ENCODE results near the gene GPHN. TPM values are rescaled to one million over a fixed set of nuclear protein-coding genes. Genes with fewer than 3 reads are reported as not detected.

Gene GPHN
- total and polyA plus RNA-seq, 5 experiments from 2014 or later: 2.9 to 12.1 (median 4.2) TPM

DNA sequence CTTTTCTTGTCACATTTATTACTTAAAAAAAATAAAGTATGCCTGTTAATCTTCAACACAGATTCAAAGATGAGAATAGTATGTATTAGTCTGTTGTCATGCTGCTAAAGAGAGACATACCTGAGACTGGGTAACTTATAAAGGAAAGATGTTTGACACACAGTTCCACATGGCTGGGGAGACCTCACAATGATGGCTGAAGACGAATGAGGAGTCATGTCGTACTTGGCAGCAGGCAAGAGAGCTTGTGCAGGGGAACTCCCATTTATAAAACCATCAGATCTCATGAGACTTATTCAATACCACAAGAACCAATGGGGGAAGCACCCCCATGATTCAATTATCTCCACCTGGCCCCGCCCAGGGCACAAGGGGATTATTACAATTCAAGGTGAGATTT lies 345.4 kb downstream of the GPHN start:
- ATAC-seq (no peak), DNase-seq (no peak)
- H3K27me3 Mint-ChIP-seq: no peaks in the 10 kb centered on the region
- H3K4me1 Mint-ChIP-seq: peaks cover 0 to 3% (median 0%) of the 10 kb centered on the region in 4 donors
- POLR2A ChIA-PET: no interaction called here
- no peak overlapping the region for H3K4me3 Mint-ChIP-seq
- H3K27ac Mint-ChIP-seq: no peak overlapping the region
- peaks cover 10 to 42% (median 13%) of the 10 kb centered on the region in 3 donors for H3K36me3 Mint-ChIP-seq
- peaks cover 0 to 22% (median 7%) of the 10 kb centered on the region in 9 donors for H3K9me3 Mint-ChIP-seq

DNA sequence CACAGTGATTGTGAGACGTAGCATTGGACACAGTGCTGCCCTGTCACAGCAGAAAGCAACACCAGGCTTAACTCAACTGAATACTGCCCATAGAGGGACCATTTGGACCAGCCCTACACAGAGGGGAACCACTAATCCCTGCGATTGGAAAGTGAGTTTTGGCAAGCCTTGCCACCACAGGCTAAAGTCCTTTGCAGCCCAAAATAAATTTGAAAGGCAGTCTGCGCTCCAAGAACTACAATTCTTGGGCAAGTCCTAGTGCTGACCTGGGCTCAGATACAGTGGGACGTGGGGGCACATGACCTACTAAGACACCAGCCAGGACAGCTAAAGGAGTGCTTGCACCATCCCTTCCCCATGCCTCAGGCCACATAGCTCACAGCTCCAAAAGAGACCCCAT lies 349.9 kb downstream of the GPHN start:
- H3K4me3 Mint-ChIP-seq: no peak overlapping the region
- peaks cover 6 to 49% (median 39%) of the 10 kb centered on the region in 3 donors for H3K36me3 Mint-ChIP-seq
- no peaks in the 10 kb centered on the region for H3K4me1 Mint-ChIP-seq
- DNase-seq (no peak), ATAC-seq (no peak)
- H3K27ac Mint-ChIP-seq: no peak overlapping the region
- H3K27me3 Mint-ChIP-seq: no peaks in the 10 kb centered on the region
- POLR2A ChIA-PET: no interaction called here
- peaks cover 12 to 40% (median 30%) of the 10 kb centered on the region in 9 donors for H3K9me3 Mint-ChIP-seq

DNA sequence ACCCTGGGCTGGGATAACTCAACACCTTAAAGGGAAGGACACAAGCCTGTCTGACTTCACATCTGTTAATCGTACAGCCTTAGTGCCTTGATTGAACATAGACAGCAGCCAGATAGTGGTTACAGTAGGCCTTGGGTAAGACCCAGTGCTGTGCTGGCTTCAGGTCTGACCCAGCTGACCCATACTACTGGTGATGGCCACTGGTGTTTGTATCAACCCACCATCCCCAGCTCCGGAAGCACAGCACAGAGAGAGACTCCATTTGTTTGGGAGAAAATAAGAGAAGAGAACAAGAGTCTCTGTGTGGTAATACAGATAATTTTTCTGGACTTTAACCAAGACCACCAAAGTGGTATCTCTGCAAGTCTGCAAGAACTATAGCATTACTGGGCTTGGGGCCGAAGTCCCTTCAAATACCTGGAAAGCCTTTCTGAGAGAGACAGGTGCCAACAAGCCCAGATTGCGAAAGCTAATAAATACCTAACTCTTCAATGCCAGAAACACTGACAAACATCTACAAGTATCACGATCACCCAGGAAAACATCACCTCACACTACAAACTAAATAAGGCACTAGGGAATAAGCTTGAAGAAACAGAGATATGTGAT lies 351.2 kb downstream of the GPHN start:
- no peak for DNase-seq
- H3K27me3 Mint-ChIP-seq: no peaks in the 10 kb centered on the region
- H3K36me3 Mint-ChIP-seq: peaks cover 6 to 45% (median 38%) of the 10 kb centered on the region in 3 donors
- ATAC-seq: no peak
- no peak overlapping the region for H3K27ac Mint-ChIP-seq
- POLR2A ChIA-PET: no interaction called here
- H3K4me1 Mint-ChIP-seq: no peaks in the 10 kb centered on the region
- no peak overlapping the region for H3K4me3 Mint-ChIP-seq
- peaks cover 12 to 50% (median 28%) of the 10 kb centered on the region in 9 donors for H3K9me3 Mint-ChIP-seq

DNA sequence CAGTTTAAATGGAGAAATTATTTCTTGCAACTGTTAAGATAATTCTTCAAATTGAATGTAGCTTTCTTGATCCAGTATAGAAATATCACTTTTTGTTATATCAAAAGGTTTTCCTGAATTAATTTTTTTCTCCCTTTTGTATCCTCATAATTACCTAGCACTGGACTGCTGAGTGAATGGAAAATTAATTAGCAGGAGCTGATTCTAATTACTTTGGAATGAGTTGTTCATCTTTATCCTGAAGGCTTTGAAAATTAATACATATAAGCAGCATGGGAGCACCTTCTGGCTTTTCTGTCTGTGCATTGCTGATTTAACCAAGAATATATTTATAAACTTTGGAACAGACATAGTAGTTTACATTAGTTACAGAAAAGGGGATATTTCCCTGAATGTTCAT lies 373.6 kb downstream of the GPHN start:
- ATAC-seq: no peak
- H3K4me1 Mint-ChIP-seq: no peaks in the 10 kb centered on the region
- POLR2A ChIA-PET: no interaction called here
- H3K4me3 Mint-ChIP-seq: no peak overlapping the region
- peaks cover 23 to 58% (median 50%) of the 10 kb centered on the region in 3 donors for H3K36me3 Mint-ChIP-seq
- H3K27me3 Mint-ChIP-seq: no peaks in the 10 kb centered on the region
- no peak overlapping the region for H3K27ac Mint-ChIP-seq
- H3K9me3 Mint-ChIP-seq: peaks cover 2 to 58% (median 25%) of the 10 kb centered on the region in 9 donors
- DNase-seq: no peak

DNA sequence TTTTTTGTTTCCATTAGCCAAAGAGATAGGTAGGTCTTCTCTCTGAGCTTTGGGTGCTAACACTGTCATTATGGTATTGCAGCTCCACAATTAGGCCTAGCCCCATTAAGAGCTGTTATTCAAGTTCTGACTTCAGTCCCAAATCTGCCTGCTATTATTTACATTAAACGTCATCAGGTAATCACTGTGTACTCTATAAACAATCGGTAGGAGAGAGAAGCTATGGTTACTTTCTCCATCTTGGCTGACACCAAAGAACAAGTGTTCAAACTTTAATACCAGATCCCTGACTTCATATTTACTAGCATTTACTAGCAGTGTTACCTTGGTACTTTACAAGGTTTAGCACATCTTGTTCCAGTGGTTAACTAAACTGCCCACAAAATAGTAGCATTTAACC lies 376.2 kb downstream of the GPHN start:
- H3K27me3 Mint-ChIP-seq: no peaks in the 10 kb centered on the region
- H3K36me3 Mint-ChIP-seq: peaks cover 26 to 63% (median 55%) of the 10 kb centered on the region in 3 donors
- DNase-seq (no peak), ATAC-seq (no peak)
- no peak overlapping the region for H3K4me3 Mint-ChIP-seq
- H3K4me1 Mint-ChIP-seq: no peaks in the 10 kb centered on the region
- POLR2A ChIA-PET: no interaction called here
- peaks cover 10 to 57% (median 27%) of the 10 kb centered on the region in 9 donors for H3K9me3 Mint-ChIP-seq
- H3K27ac Mint-ChIP-seq: no peak overlapping the region

DNA sequence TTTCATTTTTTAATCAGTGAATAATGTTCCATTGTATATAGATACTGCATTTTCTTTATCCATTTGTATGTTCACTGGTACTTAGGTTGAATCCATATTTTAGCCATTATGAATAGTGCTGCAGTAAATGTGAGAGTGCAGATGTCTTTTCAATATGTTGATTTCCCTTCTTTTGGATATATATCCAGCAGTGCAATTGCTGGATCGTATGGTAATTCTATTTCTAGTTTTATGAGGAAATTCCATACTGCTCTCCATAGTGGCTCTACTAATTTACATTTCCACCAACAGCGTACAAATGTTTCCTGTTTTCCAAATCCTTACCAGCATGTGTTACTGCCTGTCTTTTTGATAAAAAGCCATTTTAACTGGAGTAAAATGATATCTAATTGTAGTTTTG lies 392.8 kb downstream of the GPHN start:
- H3K4me3 Mint-ChIP-seq: no peak overlapping the region
- H3K27me3 Mint-ChIP-seq: no peaks in the 10 kb centered on the region
- no peak overlapping the region for H3K27ac Mint-ChIP-seq
- POLR2A ChIA-PET: no interaction called here
- peaks cover 7 to 37% (median 21%) of the 10 kb centered on the region in 3 donors for H3K36me3 Mint-ChIP-seq
- no peak for ATAC-seq
- DNase-seq: no peak
- H3K9me3 Mint-ChIP-seq: peaks cover 12 to 51% (median 25%) of the 10 kb centered on the region in 9 donors
- H3K4me1 Mint-ChIP-seq: no peaks in the 10 kb centered on the region

DNA sequence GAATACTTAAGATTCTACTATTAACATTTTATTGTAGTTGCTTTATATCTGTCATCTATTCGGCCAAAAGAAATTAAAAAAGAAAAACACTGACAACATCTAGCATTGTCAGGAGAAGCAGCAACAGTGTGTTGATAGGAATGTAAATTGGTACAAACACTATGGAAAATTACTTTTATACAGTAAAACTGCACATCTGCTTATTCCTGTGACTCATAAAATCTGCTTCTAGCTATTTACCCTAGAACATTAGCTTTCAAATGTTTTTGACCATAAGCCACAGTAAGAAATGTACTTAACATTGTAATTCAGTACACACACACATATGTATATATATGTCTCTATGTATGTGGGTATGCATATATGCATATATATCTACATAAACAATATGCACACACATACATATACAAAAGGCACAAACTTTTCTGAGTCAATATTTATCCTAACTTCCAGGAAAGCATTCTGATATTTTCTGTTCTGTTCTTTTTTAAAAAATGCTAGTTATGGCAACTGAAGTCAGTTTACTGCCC lies 402.4 kb downstream of the GPHN start:
- H3K27ac Mint-ChIP-seq: no peak overlapping the region

DNA sequence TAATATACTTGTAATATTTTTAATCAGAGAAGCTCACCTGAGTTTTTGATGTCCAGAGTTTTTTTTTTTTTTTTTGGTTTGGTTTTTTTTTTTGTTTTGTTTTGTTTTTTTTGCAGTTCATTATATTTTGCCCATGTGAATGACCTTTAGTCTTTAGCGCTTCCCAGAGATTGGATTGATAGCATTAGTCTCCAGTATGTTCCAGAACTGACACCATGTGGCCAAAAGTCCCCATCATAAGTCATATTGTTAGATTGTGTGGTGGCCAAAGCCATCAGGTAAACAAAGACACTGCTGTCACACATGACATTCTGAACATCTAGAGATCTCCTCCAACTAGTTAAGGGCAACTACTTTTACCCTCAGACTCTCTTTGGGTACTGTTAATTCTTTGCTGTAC lies 408.5 kb downstream of the GPHN start:
- ATAC-seq: no peak
- no peak for DNase-seq
- H3K36me3 Mint-ChIP-seq: peaks cover 21 to 45% (median 38%) of the 10 kb centered on the region in 3 donors
- peaks cover 0 to 11% (median 1%) of the 10 kb centered on the region in 9 donors for H3K9me3 Mint-ChIP-seq
- peaks cover 0 to 2% (median 0%) of the 10 kb centered on the region in 4 donors for H3K4me1 Mint-ChIP-seq
- H3K4me3 Mint-ChIP-seq: no peak overlapping the region
- no peak overlapping the region for H3K27ac Mint-ChIP-seq
- H3K27me3 Mint-ChIP-seq: no peaks in the 10 kb centered on the region
- POLR2A ChIA-PET: no interaction called here

More for the DNA sequence above, 402.4 kb downstream of the GPHN start:
- Mint-ChIP-seq H3K4me3 (no peak overlapping the region), H3K27me3 (no peaks in the 10 kb centered on the region), H3K4me1 (no peaks in the 10 kb centered on the region), H3K36me3 (peaks cover 0 to 2% (median 0%) of the 10 kb centered on the region in 3 donors), H3K9me3 (peaks cover 0 to 6% (median 2%) of the 10 kb centered on the region in 9 donors)
- POLR2A ChIA-PET: no interaction called here
- DNase-seq (no peak), ATAC-seq (no peak)

DNA sequence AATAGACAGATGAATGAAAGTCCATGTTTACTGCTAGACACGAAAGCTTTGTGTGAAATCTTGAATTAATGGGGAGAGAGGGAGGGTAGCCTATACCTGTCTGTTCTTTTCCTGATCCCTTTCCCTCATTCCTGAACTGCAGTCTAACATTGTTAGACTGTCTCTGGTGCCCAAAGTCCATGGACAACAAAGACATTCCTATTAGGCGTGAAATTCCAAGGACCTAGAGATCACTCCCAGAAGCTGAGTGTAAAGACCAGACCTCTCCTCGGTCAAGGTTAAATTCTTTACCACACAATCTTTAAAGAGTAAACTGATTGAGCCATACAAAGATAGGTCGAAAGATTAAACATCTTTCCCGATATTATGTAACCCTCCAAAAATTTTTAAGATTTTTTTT lies 410.6 kb downstream of the GPHN start:
- Mint-ChIP-seq H3K27me3 (no peaks in the 10 kb centered on the region), H3K27ac (no peak overlapping the region), H3K9me3 (peaks cover 0 to 11% (median 1%) of the 10 kb centered on the region in 9 donors), H3K4me1 (peaks cover 0 to 2% (median 0%) of the 10 kb centered on the region in 4 donors), H3K36me3 (peaks cover 21 to 58% (median 50%) of the 10 kb centered on the region in 3 donors), H3K4me3 (no peak overlapping the region)
- DNase-seq: no peak
- POLR2A ChIA-PET: no interaction called here
- no peak for ATAC-seq

DNA sequence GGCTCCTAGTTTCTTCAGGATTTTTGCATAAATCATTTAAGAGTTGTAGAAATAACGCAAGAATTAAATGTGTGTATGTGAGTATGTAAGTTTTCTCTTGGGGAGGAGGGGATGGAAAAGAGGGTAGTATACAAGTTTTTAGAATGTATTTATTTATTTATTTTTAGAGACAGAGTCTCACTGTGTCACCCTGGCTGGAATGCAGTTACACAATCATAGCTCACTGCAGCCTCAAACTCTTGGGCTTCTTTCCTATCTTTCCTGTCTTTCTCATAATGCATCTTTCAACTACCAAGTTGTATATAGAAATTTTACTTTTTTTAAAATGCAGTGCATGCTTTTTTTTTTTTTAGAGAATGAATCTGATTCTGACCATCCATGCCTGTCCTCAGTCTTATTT lies 412.2 kb downstream of the GPHN start:
- DNase-seq: no peak
- no peak overlapping the region for H3K27ac Mint-ChIP-seq
- no peak overlapping the region for H3K4me3 Mint-ChIP-seq
- peaks cover 0 to 2% (median 0%) of the 10 kb centered on the region in 4 donors for H3K4me1 Mint-ChIP-seq
- no peak for ATAC-seq
- POLR2A ChIA-PET: no interaction called here
- peaks cover 21 to 72% (median 63%) of the 10 kb centered on the region in 3 donors for H3K36me3 Mint-ChIP-seq
- peaks cover 0 to 11% (median 2%) of the 10 kb centered on the region in 9 donors for H3K9me3 Mint-ChIP-seq
- no peaks in the 10 kb centered on the region for H3K27me3 Mint-ChIP-seq

DNA sequence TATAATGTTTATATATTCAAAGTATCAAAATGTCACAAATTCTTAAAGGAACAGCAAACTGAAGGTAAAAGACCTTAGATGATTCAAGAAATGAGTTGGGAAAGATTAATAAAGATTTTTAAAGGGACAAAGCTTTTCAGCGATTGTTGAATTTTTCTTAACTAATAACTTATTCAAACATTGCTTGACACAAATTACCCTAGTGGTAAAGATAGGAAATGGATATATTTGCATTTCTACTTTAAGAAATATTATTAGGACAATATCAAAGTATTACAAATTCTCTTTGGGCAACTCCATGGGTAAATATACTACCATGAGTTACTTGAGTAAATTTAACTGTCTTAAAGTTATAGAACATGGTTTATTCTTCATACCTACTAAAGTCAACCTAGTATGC lies 415.3 kb downstream of the GPHN start:
- no peaks in the 10 kb centered on the region for H3K27me3 Mint-ChIP-seq
- H3K27ac Mint-ChIP-seq: no peak overlapping the region
- peaks cover 0 to 16% (median 3%) of the 10 kb centered on the region in 9 donors for H3K9me3 Mint-ChIP-seq
- no peak for ATAC-seq
- DNase-seq: no peak
- no peak overlapping the region for H3K4me3 Mint-ChIP-seq
- peaks cover 13 to 74% (median 56%) of the 10 kb centered on the region in 3 donors for H3K36me3 Mint-ChIP-seq
- H3K4me1 Mint-ChIP-seq: peaks cover 0 to 2% (median 0%) of the 10 kb centered on the region in 4 donors
- POLR2A ChIA-PET: no interaction called here

DNA sequence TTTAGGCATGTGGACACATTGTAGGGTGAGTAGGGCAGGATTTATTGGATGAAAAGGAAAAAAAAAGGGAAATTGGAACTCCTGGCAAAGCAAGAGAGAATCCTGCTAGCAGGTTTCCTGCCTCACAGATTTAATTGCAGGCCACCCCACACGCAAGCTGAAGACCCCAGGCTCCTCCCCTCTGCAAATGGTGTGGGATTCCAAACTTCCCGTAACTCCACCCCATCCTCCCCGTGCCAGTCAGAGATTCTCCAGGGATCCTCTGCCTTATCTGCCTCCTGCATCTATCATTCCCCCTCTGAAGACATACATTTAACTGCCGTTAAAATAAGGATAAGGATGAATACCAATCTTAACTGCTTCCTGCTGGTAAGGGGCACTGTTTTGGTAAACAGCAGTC lies 431.5 kb downstream of the GPHN start:
- H3K4me3 Mint-ChIP-seq: no peak overlapping the region
- DNase-seq: no peak
- POLR2A ChIA-PET: no interaction called here
- H3K27ac Mint-ChIP-seq: no peak overlapping the region
- no peaks in the 10 kb centered on the region for H3K27me3 Mint-ChIP-seq
- peaks cover 10 to 77% (median 34%) of the 10 kb centered on the region in 9 donors for H3K9me3 Mint-ChIP-seq
- ATAC-seq: no peak
- H3K36me3 Mint-ChIP-seq: peaks cover 38 to 85% (median 61%) of the 10 kb centered on the region in 3 donors
- no peaks in the 10 kb centered on the region for H3K4me1 Mint-ChIP-seq

DNA sequence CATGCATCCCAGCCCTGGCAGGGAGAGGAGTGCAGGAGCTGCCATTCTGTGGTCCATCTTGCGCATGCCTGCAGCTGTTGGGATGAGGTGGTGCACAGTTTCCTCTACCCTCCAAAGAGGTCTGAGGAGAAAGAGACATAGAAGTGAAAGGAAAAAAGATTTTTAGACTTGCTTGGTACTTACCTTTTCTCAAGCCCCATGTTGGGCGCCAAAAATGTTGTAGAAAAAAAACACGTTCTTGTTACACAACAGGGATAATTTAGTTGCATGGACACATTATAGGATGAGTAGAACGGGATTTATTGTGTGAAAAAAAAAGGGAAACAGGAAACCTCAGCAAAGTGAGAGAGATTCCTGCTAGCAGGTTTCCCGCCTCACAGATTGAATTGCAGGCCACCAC lies 436.9 kb downstream of the GPHN start:
- Mint-ChIP-seq H3K36me3 (peaks cover 40 to 81% (median 55%) of the 10 kb centered on the region in 3 donors), H3K4me3 (no peak overlapping the region), H3K27ac (no peak overlapping the region), H3K9me3 (peaks cover 10 to 95% (median 29%) of the 10 kb centered on the region in 9 donors), H3K4me1 (no peaks in the 10 kb centered on the region), H3K27me3 (no peaks in the 10 kb centered on the region)
- DNase-seq (peak in 2 of 10 donors; percentile 4 to 14), ATAC-seq (no peak)
- POLR2A ChIA-PET: no interaction called here

Data from naive thymus-derived CD8-positive, alpha-beta T cell (primary cell).